ENCODE measurements around the gene CHD1. TPM values are rescaled to one million over a fixed set of nuclear protein-coding genes. Genes with fewer than 3 reads are reported as not detected.

CHD1 gene
- total and polyA plus RNA-seq, 2 donors (not counting 3 experiments of a cell fraction or from before 2014, with no cell fraction given): 16.2 to 48.9 TPM

DNA sequence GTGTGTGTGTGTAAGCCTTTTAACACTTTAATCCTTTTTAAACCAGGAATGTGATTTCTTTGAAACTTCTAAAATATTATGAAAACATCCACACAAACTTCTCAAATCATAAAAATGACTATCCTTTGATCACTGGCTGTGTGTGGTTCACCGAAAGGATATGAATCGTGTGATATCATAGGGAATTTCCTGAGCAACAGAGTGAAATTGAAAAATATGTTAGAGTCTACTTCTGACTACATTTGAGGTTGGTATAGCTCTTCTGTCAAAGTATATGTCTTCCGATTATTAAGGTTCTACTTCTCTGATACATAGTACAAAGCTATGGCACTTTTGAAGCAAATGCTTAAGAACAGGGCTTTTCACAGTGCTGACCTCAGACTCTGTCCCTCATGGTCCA, 115.1 kb downstream of the CHD1 start:
- Histone ChIP-seq H2AFZ (ENCODE audit: low read depth, low read length) (no peak overlapping the region), H3K36me3 (ENCODE audit: control insufficient read depth in 2 of 2, extremely low read depth in 1 of 2, insufficient read depth in 2 of 2, low read length in 2 of 2) (no peaks in the 10 kb centered on the region), H3K27me3 (ENCODE audit: control insufficient read depth in 2 of 2, insufficient read depth in 2 of 2, low read length in 2 of 2) (no peaks in the 10 kb centered on the region), H3K9ac (replicated peaks; ENCODE audit: extremely low read depth, insufficient read depth, low read length) (no peak overlapping the region), H3K4me2 (ENCODE audit: insufficient read depth, low read length) (no peak overlapping the region), H3K4me1 (ENCODE audit: control insufficient read depth, extremely low read depth, insufficient read depth, low read length) (no peaks in the 10 kb centered on the region), H3K4me3 (replicated peaks in 1 of 3; ENCODE audit: insufficient read depth in 1 of 3, low read depth in 1 of 3, low read length in 3 of 3) (no peak overlapping the region), H3K79me2 (ENCODE audit: control insufficient read depth, insufficient read depth, low read length) (no peaks in the 10 kb centered on the region), H3K9me3 (replicated peaks; ENCODE audit: control insufficient read depth, insufficient read depth, low read length) (no peaks in the 10 kb centered on the region), H4K20me1 (replicated peaks; ENCODE audit: control insufficient read depth, extremely low read depth, insufficient read depth, low read length) (no peaks in the 10 kb centered on the region), H3K9me1 (replicated peaks; ENCODE audit: control insufficient read depth, extremely low read depth, insufficient read depth, low read length) (no peaks in the 10 kb centered on the region), H3K27ac (ENCODE audit: insufficient read depth, low read depth, low read length) (no peak overlapping the region)
- BruUV-seq (replicated peaks): no TSS peak
- TF ChIP-seq POLR2A (IDR thresholded peaks at IDR 0.05; ENCODE audit: low read depth, low read length) (no peak), JUN (IDR thresholded peaks at IDR 0.05; ENCODE audit: borderline replicate concordance, insufficient read depth, insufficient read length, low read depth) (no peak), POLR2AphosphoS5 (IDR thresholded peaks at IDR 0.05; ENCODE audit: insufficient read depth, low read depth, low read length) (no peak), EZH2 (IDR thresholded peaks at IDR 0.05; ENCODE audit: borderline replicate concordance, low read depth, low read length, severe bottlenecking) (no peak), GATA2 (IDR thresholded peaks at IDR 0.05; ENCODE audit: insufficient read depth, insufficient read length, low read depth, low read length) (no peak), FOS (IDR thresholded peaks at IDR 0.05; ENCODE audit: borderline replicate concordance, insufficient read depth, low read length) (no peak), MYC (IDR thresholded peaks at IDR 0.05; ENCODE audit: low read depth, low read length) (no peak)
- TF ChIP-seq, protein P1, sequence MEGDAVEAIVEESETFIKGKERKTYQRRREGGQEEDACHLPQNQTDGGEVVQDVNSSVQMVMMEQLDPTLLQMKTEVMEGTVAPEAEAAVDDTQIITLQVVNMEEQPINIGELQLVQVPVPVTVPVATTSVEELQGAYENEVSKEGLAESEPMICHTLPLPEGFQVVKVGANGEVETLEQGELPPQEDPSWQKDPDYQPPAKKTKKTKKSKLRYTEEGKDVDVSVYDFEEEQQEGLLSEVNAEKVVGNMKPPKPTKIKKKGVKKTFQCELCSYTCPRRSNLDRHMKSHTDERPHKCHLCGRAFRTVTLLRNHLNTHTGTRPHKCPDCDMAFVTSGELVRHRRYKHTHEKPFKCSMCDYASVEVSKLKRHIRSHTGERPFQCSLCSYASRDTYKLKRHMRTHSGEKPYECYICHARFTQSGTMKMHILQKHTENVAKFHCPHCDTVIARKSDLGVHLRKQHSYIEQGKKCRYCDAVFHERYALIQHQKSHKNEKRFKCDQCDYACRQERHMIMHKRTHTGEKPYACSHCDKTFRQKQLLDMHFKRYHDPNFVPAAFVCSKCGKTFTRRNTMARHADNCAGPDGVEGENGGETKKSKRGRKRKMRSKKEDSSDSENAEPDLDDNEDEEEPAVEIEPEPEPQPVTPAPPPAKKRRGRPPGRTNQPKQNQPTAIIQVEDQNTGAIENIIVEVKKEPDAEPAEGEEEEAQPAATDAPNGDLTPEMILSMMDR (IDR thresholded peaks at IDR 0.05; ENCODE audit: extremely low read depth in 1 of 2, insufficient read depth in 1 of 2, low read depth in 1 of 2, low read length in 2 of 2): no peak
- TF ChIP-seq, protein P2, sequence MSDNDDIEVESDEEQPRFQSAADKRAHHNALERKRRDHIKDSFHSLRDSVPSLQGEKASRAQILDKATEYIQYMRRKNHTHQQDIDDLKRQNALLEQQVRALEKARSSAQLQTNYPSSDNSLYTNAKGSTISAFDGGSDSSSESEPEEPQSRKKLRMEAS (IDR thresholded peaks at IDR 0.05; ENCODE audit: insufficient read depth, insufficient read length): no peak
- FAIRE-seq (no peak), DNase-seq (ENCODE audit: low read depth, low spot score) (no peak)
- ChIA-PET POLR2A (no interaction called here), CTCF (no interaction called here)
- dilution Hi-C loops (cut with MboI; ENCODE audit: extremely low pct_ligation_motif_present, low sequenced_read_pairs) (no loop called here), intact Hi-C loops (cut with micrococcal nuclease) (no loop called here)

Measured in endothelial cell of umbilical vein (primary cell).